ENCODE results near the gene PRDM16.

GRCh38 chr1:3279182-3279470 is 210.1 kb downstream of the PRDM16 start:
- TF ChIP-seq RBBP5 (IDR thresholded peaks at IDR 0.05; ENCODE audit: borderline replicate concordance, low read depth, low read length) (no peak), CTCF (IDR thresholded peaks at IDR 0.05; ENCODE audit: control extremely low read depth in 1 of 3, insufficient read depth in 1 of 3, low read depth in 1 of 3, low read length in 3 of 3) (no peak), ATF2 (IDR thresholded peaks at IDR 0.05; ENCODE audit: low read length) (no peak)

All from H1 (cell line).